Mesendoderm (in vitro differentiated cells): ENCODE measurements around the gene ACBD6.
"Not testable (repeated sequence)": the region's sequence is repeated elsewhere in the genome, so short reads cannot be mapped to it uniquely, and the experiment has no call there.

Experiments
- DNase-seq: peaks from one replicate; pipeline ENCODE4 v3.0.0; 2013
- H2AK5ac ChIP-seq: 2 replicates; pipeline ENCODE4 v1.6.1; 2013; ENCODE audit warnings: low read length, inconsistent platforms
- H2BK120ac ChIP-seq: 2 replicates; pipeline ENCODE4 v1.6.1; 2013; ENCODE audit warnings: low read depth, mild to moderate bottlenecking, low read length, moderate library complexity, mixed read lengths
- H2BK15ac ChIP-seq: replicated peaks from 2 replicates; pipeline ENCODE4 v1.6.1; 2013; ENCODE audit warnings: low read depth, mild to moderate bottlenecking, moderate library complexity
- H2BK5ac ChIP-seq: 2 replicates; pipeline ENCODE4 v1.6.1; 2013; ENCODE audit warnings: low read length, inconsistent platforms
- H3K18ac ChIP-seq: 2 replicates; pipeline ENCODE4 v1.6.1; 2013; ENCODE audit warnings: mild to moderate bottlenecking, low read length, mixed read lengths
- H3K23ac ChIP-seq: one replicate; pipeline ENCODE4 v1.6.1; 2013; ENCODE audit warnings: low read length
- H3K27ac ChIP-seq: 2 replicates; pipeline ENCODE4 v1.5.1; 2013; ENCODE audit warnings: low read depth, mild to moderate bottlenecking, inconsistent platforms, low read length, moderate library complexity
- H3K27me3 ChIP-seq: 2 replicates; pipeline ENCODE4 v1.6.1; 2013; ENCODE audit warnings: low read length, control low read depth, mild to moderate bottlenecking, inconsistent platforms; ENCODE audit not compliant: insufficient read depth, poor library complexity
- H3K36me3 ChIP-seq: 2 replicates; pipeline ENCODE4 v1.6.1; 2013; ENCODE audit warnings: low read length, inconsistent platforms; ENCODE audit not compliant: control insufficient read depth, insufficient read depth
- H3K4ac ChIP-seq: one replicate; pipeline ENCODE4 v1.6.1; 2013; ENCODE audit warnings: low read depth, mild to moderate bottlenecking, low read length, moderate library complexity
- H3K4me1 ChIP-seq: 2 replicates; pipeline ENCODE4 v1.6.1; 2013; ENCODE audit warnings: low read depth, low read length, inconsistent platforms; ENCODE audit not compliant: control insufficient read depth
- H3K4me2 ChIP-seq: 2 replicates; pipeline ENCODE4 v1.6.1; 2013; ENCODE audit warnings: low read length
- H3K4me3 ChIP-seq: 2 replicates; pipeline ENCODE4 v1.5.1; 2013; ENCODE audit warnings: mild to moderate bottlenecking, low read length
- H3K56ac ChIP-seq: one replicate; pipeline ENCODE4 v1.6.1; 2013; ENCODE audit warnings: low read length
- H3K79me1 ChIP-seq: 2 replicates; pipeline ENCODE4 v1.6.1; 2013; ENCODE audit warnings: low read length, inconsistent platforms
- H3K79me2 ChIP-seq: 2 replicates; pipeline ENCODE4 v1.6.1; 2013; ENCODE audit warnings: mild to moderate bottlenecking, low read length; ENCODE audit not compliant: control insufficient read depth, insufficient read depth
- H3K9ac ChIP-seq: 2 replicates; pipeline ENCODE4 v1.6.1; 2013; ENCODE audit warnings: low read length, inconsistent platforms
- H4K5ac ChIP-seq: one replicate; pipeline ENCODE4 v1.6.1; 2013; ENCODE audit warnings: low read length
- H4K8ac ChIP-seq: one replicate; pipeline ENCODE4 v1.6.1; 2013; ENCODE audit warnings: low read depth, mild to moderate bottlenecking, control low read depth, low read length, moderate library complexity
- WGBS: extraction: QIAGEN DNeasy Blood & Tissue Kit; methylation state at CpG from one replicate; pipeline ENCODE4 v1.1.7; 2013; ENCODE audit warnings: low lambda C conversion rate, missing lambda C conversion rate; ENCODE audit not compliant: insufficient coverage; ENCODE audit errors: extremely low coverage; 5-methylcytosine and 5-hydroxymethylcytosine counted together

The ACBD6 gene

GRCh38 chr1:180462102-180462501 is 40.3 kb downstream of the ACBD6 start:
- no peaks in the 10 kb centered on the region for H3K27me3 ChIP-seq
- no peak overlapping the region for H4K5ac ChIP-seq
- DNase-seq, result no peak
- H3K4me1 ChIP-seq, result no peaks in the 10 kb centered on the region
- no peak overlapping the region for H3K9ac ChIP-seq
- H3K23ac ChIP-seq, result no peak overlapping the region
- H3K4ac ChIP-seq, result no peak overlapping the region
- H3K18ac ChIP-seq, result no peak overlapping the region
- no peak overlapping the region for H2BK120ac ChIP-seq
- no peak overlapping the region for H2BK15ac ChIP-seq
- peaks cover 2% of the 10 kb centered on the region for H3K79me2 ChIP-seq
- no peak overlapping the region for H2BK5ac ChIP-seq
- no peak overlapping the region for H3K4me3 ChIP-seq
- H2AK5ac ChIP-seq, result no peak overlapping the region
- no peaks in the 10 kb centered on the region for H3K36me3 ChIP-seq
- WGBS, result no CpG with 5 or more reads among the region's 3 CpGs
- no peak overlapping the region for H4K8ac ChIP-seq
- no peak overlapping the region for H3K4me2 ChIP-seq
- H3K27ac ChIP-seq, result no peak overlapping the region
- H3K79me1 ChIP-seq, result peaks cover 4% of the 10 kb centered on the region
- H3K56ac ChIP-seq, result no peak overlapping the region

- H3K79me2 ChIP-seq, H2BK5ac ChIP-seq, H3K27me3 ChIP-seq, DNase-seq, H3K9ac ChIP-seq, H3K79me1 ChIP-seq, H2BK15ac ChIP-seq, H3K56ac ChIP-seq, H3K4ac ChIP-seq, H3K18ac ChIP-seq, H3K4me1 ChIP-seq, H2AK5ac ChIP-seq, H3K36me3 ChIP-seq, H4K5ac ChIP-seq, H3K23ac ChIP-seq, H3K4me3 ChIP-seq, H2BK120ac ChIP-seq, H3K4me2 ChIP-seq, H4K8ac ChIP-seq, H3K27ac ChIP-seq: not testable (repeated sequence)
- no CpG with 5 or more reads among the region's 4 CpGs for WGBS
Observed at GRCh38 chr1:180461682-180462081, 40.7 kb downstream of the ACBD6 start.

- Histone ChIP-seq H3K79me2 (peaks cover 2% of the 10 kb centered on the region), H3K23ac (no peak overlapping the region), H2BK15ac (no peak overlapping the region), H4K8ac (no peak overlapping the region), H3K4me1 (no peaks in the 10 kb centered on the region), H2BK5ac (no peak overlapping the region), H3K9ac (no peak overlapping the region), H3K36me3 (no peaks in the 10 kb centered on the region), H3K27ac (no peak overlapping the region), H3K4me3 (no peak overlapping the region), H2BK120ac (no peak overlapping the region), H3K4me2 (no peak overlapping the region), H3K56ac (no peak overlapping the region), H3K79me1 (peaks cover 6% of the 10 kb centered on the region), H3K4ac (no peak overlapping the region), H2AK5ac (no peak overlapping the region), H3K18ac (no peak overlapping the region), H4K5ac (no peak overlapping the region), H3K27me3 (no peaks in the 10 kb centered on the region)
- DNase-seq, result no peak
- no CpG with 5 or more reads among the region's 2 CpGs for WGBS
Observed at GRCh38 chr1:180458807-180459206, 43.6 kb downstream of the ACBD6 start.

GRCh38 chr1:180456191-180456590 is 46.2 kb downstream of the ACBD6 start:
- peaks cover 6% of the 10 kb centered on the region for H3K79me1 ChIP-seq
- no peak overlapping the region for H3K18ac ChIP-seq
- no peaks in the 10 kb centered on the region for H3K4me1 ChIP-seq
- no peak overlapping the region for H2BK5ac ChIP-seq
- peaks cover 2% of the 10 kb centered on the region for H3K79me2 ChIP-seq
- no peak overlapping the region for H2BK15ac ChIP-seq
- no peak overlapping the region for H2AK5ac ChIP-seq
- DNase-seq, result no peak
- no peak overlapping the region for H4K8ac ChIP-seq
- H4K5ac ChIP-seq, result no peak overlapping the region
- WGBS, result no CpG with 5 or more reads among the region's 4 CpGs
- no peak overlapping the region for H3K9ac ChIP-seq
- no peaks in the 10 kb centered on the region for H3K36me3 ChIP-seq
- H3K23ac ChIP-seq, result no peak overlapping the region
- H2BK120ac ChIP-seq, result no peak overlapping the region
- H3K4me2 ChIP-seq, result no peak overlapping the region
- no peak overlapping the region for H3K4ac ChIP-seq
- no peaks in the 10 kb centered on the region for H3K27me3 ChIP-seq
- no peak overlapping the region for H3K4me3 ChIP-seq
- no peak overlapping the region for H3K56ac ChIP-seq
- no peak overlapping the region for H3K27ac ChIP-seq

- Histone ChIP-seq H3K4me3 (no peak overlapping the region), H3K79me2 (no peaks in the 10 kb centered on the region), H4K5ac (no peak overlapping the region), H3K79me1 (peaks cover 1% of the 10 kb centered on the region), H3K4me1 (no peaks in the 10 kb centered on the region), H3K27me3 (no peaks in the 10 kb centered on the region), H2BK5ac (no peak overlapping the region), H4K8ac (no peak overlapping the region), H3K27ac (no peak overlapping the region), H3K18ac (no peak overlapping the region), H3K36me3 (no peaks in the 10 kb centered on the region), H3K4me2 (no peak overlapping the region), H2BK120ac (no peak overlapping the region), H3K56ac (no peak overlapping the region), H2BK15ac (no peak overlapping the region), H3K9ac (no peak overlapping the region), H3K4ac (no peak overlapping the region), H3K23ac (no peak overlapping the region), H2AK5ac (no peak overlapping the region)
- no peak for DNase-seq
Observed at GRCh38 chr1:180451504-180451903, 50.9 kb downstream of the ACBD6 start.

GRCh38 chr1:180444522-180444921 is 57.9 kb downstream of the ACBD6 start:
- no peak overlapping the region for H2AK5ac ChIP-seq
- H3K4ac ChIP-seq, result no peak overlapping the region
- H3K36me3 ChIP-seq, result no peaks in the 10 kb centered on the region
- no peak overlapping the region for H3K56ac ChIP-seq
- no peak overlapping the region for H3K4me2 ChIP-seq
- H3K18ac ChIP-seq, result no peak overlapping the region
- no peaks in the 10 kb centered on the region for H3K27me3 ChIP-seq
- H2BK15ac ChIP-seq, result no peak overlapping the region
- no peak overlapping the region for H2BK120ac ChIP-seq
- DNase-seq, result no peak
- no peaks in the 10 kb centered on the region for H3K79me2 ChIP-seq
- H2BK5ac ChIP-seq, result no peak overlapping the region
- no peak overlapping the region for H3K4me3 ChIP-seq
- WGBS, result no CpG with 5 or more reads among the region's 2 CpGs
- no peak overlapping the region for H3K23ac ChIP-seq
- no peaks in the 10 kb centered on the region for H3K79me1 ChIP-seq
- no peak overlapping the region for H3K9ac ChIP-seq
- no peaks in the 10 kb centered on the region for H3K4me1 ChIP-seq
- H3K27ac ChIP-seq, result no peak overlapping the region
- no peak overlapping the region for H4K8ac ChIP-seq
- H4K5ac ChIP-seq, result no peak overlapping the region
